Measurements from ENCODE around the gene SMARCA2.

The SMARCA2 gene

GRCh38 chr9:2227144-2227867 is 212.2 kb downstream of the SMARCA2 start:
- no peak for DNase-seq

GRCh38 chr9:2228132-2228531 is 213.0 kb downstream of the SMARCA2 start:
- DNase-seq, result no peak

- no peak for DNase-seq
Observed at GRCh38 chr9:2228641-2229040, 213.5 kb downstream of the SMARCA2 start.

GRCh38 chr9:2229109-2229721 is 214.1 kb downstream of the SMARCA2 start:
- no peak for DNase-seq

GRCh38 chr9:2230362-2230761 is 215.2 kb downstream of the SMARCA2 start:
- no peak for DNase-seq

- no peak for DNase-seq
Observed at GRCh38 chr9:2231101-2231500, 216.0 kb downstream of the SMARCA2 start.

GRCh38 chr9:2231829-2232228 is 216.7 kb downstream of the SMARCA2 start:
- no peak for DNase-seq

GRCh38 chr9:2233274-2233673 is 218.1 kb downstream of the SMARCA2 start:
- no peak for DNase-seq

GRCh38 chr9:2234371-2234893 is 219.3 kb downstream of the SMARCA2 start:
- peak; percentile 65 for DNase-seq

- no peak for DNase-seq
Observed at GRCh38 chr9:2235623-2236022, 220.5 kb downstream of the SMARCA2 start.

GRCh38 chr9:2236850-2237249 is 221.7 kb downstream of the SMARCA2 start:
- no peak for DNase-seq

GRCh38 chr9:2241461-2241835 is 226.3 kb downstream of the SMARCA2 start:
- peak; percentile 98 for DNase-seq

- peak; percentile 99 for DNase-seq
Observed at GRCh38 chr9:2241836-2242741, 226.9 kb downstream of the SMARCA2 start.

- DNase-seq, result no peak
Observed at GRCh38 chr9:2242831-2243330, 227.7 kb downstream of the SMARCA2 start.
